ENCODE measurements around the gene LSM5. TPM values are rescaled to one million over a fixed set of nuclear protein-coding genes. Genes with fewer than 3 reads are reported as not detected.
A peak's percentile ranks its signal among the peaks of the same experiment; 100 is the strongest.

The LSM5 gene
- 10 to 100 TPM; 94.4 to 97.1 TPM for total RNA-seq

DNA sequence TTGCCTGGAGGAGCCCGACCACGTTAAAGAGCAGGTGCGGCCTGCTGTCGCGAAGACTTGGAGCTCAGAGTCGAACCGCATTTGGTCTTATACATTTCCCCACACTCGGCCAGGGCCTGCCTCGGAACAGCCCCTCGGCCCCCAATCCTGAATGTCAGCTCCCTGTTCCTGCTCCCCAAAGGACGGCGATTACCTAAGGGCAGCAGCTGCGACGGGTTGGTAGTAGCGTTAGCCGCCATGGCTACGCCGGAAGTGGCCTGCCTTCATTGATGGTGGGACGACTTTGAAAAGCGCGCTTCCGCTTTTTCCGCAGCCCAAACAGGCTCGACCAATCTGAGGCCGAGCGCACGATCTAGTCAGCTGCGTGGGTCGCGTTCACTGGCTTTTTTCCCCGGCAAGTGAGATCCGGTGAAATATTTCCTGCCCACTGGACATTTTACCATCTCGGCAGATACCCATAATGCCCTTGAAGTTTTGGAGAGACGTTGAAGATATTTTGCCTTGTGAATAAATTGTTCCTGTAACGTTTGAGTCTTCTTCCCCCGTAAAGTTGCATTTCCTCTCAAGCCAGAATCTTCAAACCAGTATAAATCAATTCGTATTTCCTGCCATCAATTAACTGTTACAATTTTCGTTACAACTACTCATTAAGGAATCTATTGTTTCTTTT lies at the start of gene LSM5:
TSS of gene LSM5 (minus strand) at position 254 of the 670 bp plus-strand sequence. CDS start at position 239, 15 bp downstream.
- peak within 1 kb of the TSS; percentile 77 for H3K4me3 Mint-ChIP-seq
- H3K9me3 Mint-ChIP-seq (ENCODE audit: insufficient read depth) = no peaks in the 10 kb centered on the region
- DNase-seq = peak; percentile 94
- peaks cover 31% of the 10 kb centered on the region for H3K36me3 Mint-ChIP-seq (ENCODE audit: low read depth)
- H3K27ac Mint-ChIP-seq = peak within 1 kb of the TSS; percentile 90
- CTCF ChIA-PET = interaction anchor here (0.7 to 1.8 kb wide), 8 partner anchors 10 to 618 kb away, joined by 3 to 12 read pairs (median 6); partner anchors contain the start of gene RP9
- H3K4me1 Mint-ChIP-seq (ENCODE audit: low read depth) = peaks cover 36% of the 10 kb centered on the region
- ATAC-seq = peak; percentile 81
- POLR2A ChIA-PET = interaction anchor here (1.4 kb wide), 1 partner anchor 98 kb away, joined by 3 read pairs; no protein-coding TSS in a partner anchor
- H3K27me3 Mint-ChIP-seq (ENCODE audit: low read depth) = no peaks in the 10 kb centered on the region

- Mint-ChIP-seq H3K27me3 (ENCODE audit: low read depth) (no peaks in the 10 kb centered on the region), H3K27ac (no peak overlapping the region), H3K4me3 (no peak overlapping the region), H3K9me3 (ENCODE audit: insufficient read depth) (no peaks in the 10 kb centered on the region), H3K36me3 (ENCODE audit: low read depth) (peaks cover 33% of the 10 kb centered on the region), H3K4me1 (ENCODE audit: low read depth) (peaks cover 7% of the 10 kb centered on the region)
- ChIA-PET POLR2A (no interaction called here), CTCF (no interaction called here)
- no peak for ATAC-seq
- no peak for DNase-seq
Measured at GRCh38 chr7:32539366-32539765, 49.2 kb upstream of the LSM5 start.

GRCh38 chr7:32537760-32538159 lies 47.6 kb upstream of the LSM5 start:
- Mint-ChIP-seq H3K9me3 (ENCODE audit: insufficient read depth) (no peaks in the 10 kb centered on the region), H3K4me3 (no peak overlapping the region), H3K27ac (no peak overlapping the region), H3K36me3 (ENCODE audit: low read depth) (peaks cover 23% of the 10 kb centered on the region), H3K27me3 (ENCODE audit: low read depth) (no peaks in the 10 kb centered on the region), H3K4me1 (ENCODE audit: low read depth) (peaks cover 17% of the 10 kb centered on the region)
- ChIA-PET POLR2A (interaction anchor here (1.5 kb wide), 1 partner anchor 42 kb away, joined by 4 read pairs; the partner anchor contains the start of gene AVL9), CTCF (interaction anchor here (0.9 kb wide), 1 partner anchor 47 kb away, joined by 3 read pairs; no protein-coding TSS in a partner anchor)
- DNase-seq = no peak
- ATAC-seq = no peak

GRCh38 chr7:32536585-32536984 lies 46.4 kb upstream of the LSM5 start:
- Mint-ChIP-seq H3K9me3 (ENCODE audit: insufficient read depth) (no peaks in the 10 kb centered on the region), H3K27me3 (ENCODE audit: low read depth) (no peaks in the 10 kb centered on the region), H3K4me3 (no peak overlapping the region), H3K36me3 (ENCODE audit: low read depth) (peaks cover 28% of the 10 kb centered on the region), H3K27ac (no peak overlapping the region), H3K4me1 (ENCODE audit: low read depth) (peaks cover 17% of the 10 kb centered on the region)
- POLR2A ChIA-PET = interaction anchor here (1.5 kb wide), 1 partner anchor 41 kb away, joined by 4 read pairs; the partner anchor contains the start of gene AVL9
- ATAC-seq = no peak
- DNase-seq = no peak
- CTCF ChIA-PET = no interaction called here

- DNase-seq (no peak), ATAC-seq (no peak)
- ChIA-PET CTCF (no interaction called here), POLR2A (no interaction called here)
- Mint-ChIP-seq H3K27me3 (ENCODE audit: low read depth) (no peaks in the 10 kb centered on the region), H3K36me3 (ENCODE audit: low read depth) (peaks cover 28% of the 10 kb centered on the region), H3K9me3 (ENCODE audit: insufficient read depth) (no peaks in the 10 kb centered on the region), H3K4me3 (no peak overlapping the region), H3K4me1 (ENCODE audit: low read depth) (peaks cover 17% of the 10 kb centered on the region), H3K27ac (no peak overlapping the region)
Measured at GRCh38 chr7:32536016-32536415, 45.8 kb upstream of the LSM5 start.

- ChIA-PET CTCF (no interaction called here), POLR2A (interaction anchor here (1.0 kb wide), 1 partner anchor 40 kb away, joined by 4 read pairs; the partner anchor contains the start of gene AVL9)
- ATAC-seq (no peak), DNase-seq (no peak)
- no peaks in the 10 kb centered on the region for H3K9me3 Mint-ChIP-seq (ENCODE audit: insufficient read depth)
- H3K27ac Mint-ChIP-seq = no peak overlapping the region
- H3K36me3 Mint-ChIP-seq (ENCODE audit: low read depth) = peaks cover 28% of the 10 kb centered on the region
- no peaks in the 10 kb centered on the region for H3K27me3 Mint-ChIP-seq (ENCODE audit: low read depth)
- H3K4me1 Mint-ChIP-seq (ENCODE audit: low read depth) = peaks cover 13% of the 10 kb centered on the region
- H3K4me3 Mint-ChIP-seq = no peak overlapping the region
Measured at GRCh38 chr7:32535162-32535702, 45.1 kb upstream of the LSM5 start.

DNA sequence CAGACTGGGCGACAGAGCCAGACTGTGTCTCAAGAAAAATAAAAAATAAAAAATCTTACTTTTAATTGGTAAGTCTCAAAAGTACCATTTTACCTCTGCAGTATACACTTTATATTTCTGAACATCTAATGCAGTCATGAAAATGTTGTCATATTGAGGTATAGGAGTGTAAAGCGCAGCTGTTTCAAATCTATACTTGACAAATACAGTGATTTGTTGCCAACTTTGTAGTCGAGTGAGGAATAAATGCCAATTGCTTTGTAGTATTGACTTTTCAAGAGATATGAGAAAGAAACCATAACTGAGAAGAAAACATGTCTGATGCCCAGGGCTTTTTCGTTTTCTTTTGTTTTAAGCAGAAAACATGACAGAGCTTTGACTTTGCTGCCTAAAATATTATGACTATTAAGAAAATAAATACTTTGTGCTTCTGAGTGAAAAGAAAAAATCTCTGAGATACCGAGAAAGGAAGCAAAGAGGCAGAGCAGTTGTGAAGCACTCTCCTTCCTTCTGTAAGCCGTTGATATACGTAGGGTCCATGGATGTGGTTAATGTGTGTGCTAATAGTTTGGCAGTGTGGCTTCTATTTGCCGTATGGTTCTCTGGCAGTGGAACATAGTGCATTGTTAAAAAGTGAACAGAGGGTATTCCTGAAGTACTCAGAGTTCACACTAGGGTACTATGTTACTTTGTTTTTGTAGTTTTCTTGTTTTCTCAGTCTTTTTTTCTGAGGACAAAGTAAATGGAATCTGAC lies 43.3 kb upstream of the LSM5 start:
- peaks cover 9% of the 10 kb centered on the region for H3K4me1 Mint-ChIP-seq (ENCODE audit: low read depth)
- no peak overlapping the region for H3K27ac Mint-ChIP-seq
- ChIA-PET CTCF (no interaction called here), POLR2A (interaction anchor here (3.0 kb wide), 1 partner anchor 37 kb away, joined by 7 read pairs; the partner anchor contains the start of gene AVL9)
- no peak for DNase-seq
- peaks cover 19% of the 10 kb centered on the region for H3K36me3 Mint-ChIP-seq (ENCODE audit: low read depth)
- ATAC-seq = no peak
- no peaks in the 10 kb centered on the region for H3K27me3 Mint-ChIP-seq (ENCODE audit: low read depth)
- H3K4me3 Mint-ChIP-seq = no peak overlapping the region
- H3K9me3 Mint-ChIP-seq (ENCODE audit: insufficient read depth) = no peaks in the 10 kb centered on the region

GRCh38 chr7:32532716-32533115 lies 42.5 kb upstream of the LSM5 start:
- DNase-seq = no peak
- peaks cover 19% of the 10 kb centered on the region for H3K36me3 Mint-ChIP-seq (ENCODE audit: low read depth)
- H3K4me1 Mint-ChIP-seq (ENCODE audit: low read depth) = peaks cover 9% of the 10 kb centered on the region
- H3K9me3 Mint-ChIP-seq (ENCODE audit: insufficient read depth) = no peaks in the 10 kb centered on the region
- ATAC-seq = no peak
- H3K27me3 Mint-ChIP-seq (ENCODE audit: low read depth) = no peaks in the 10 kb centered on the region
- ChIA-PET POLR2A (interaction anchor here (3.0 kb wide), 1 partner anchor 37 kb away, joined by 7 read pairs; the partner anchor contains the start of gene AVL9), CTCF (no interaction called here)
- no peak overlapping the region for H3K4me3 Mint-ChIP-seq
- H3K27ac Mint-ChIP-seq = no peak overlapping the region

DNA sequence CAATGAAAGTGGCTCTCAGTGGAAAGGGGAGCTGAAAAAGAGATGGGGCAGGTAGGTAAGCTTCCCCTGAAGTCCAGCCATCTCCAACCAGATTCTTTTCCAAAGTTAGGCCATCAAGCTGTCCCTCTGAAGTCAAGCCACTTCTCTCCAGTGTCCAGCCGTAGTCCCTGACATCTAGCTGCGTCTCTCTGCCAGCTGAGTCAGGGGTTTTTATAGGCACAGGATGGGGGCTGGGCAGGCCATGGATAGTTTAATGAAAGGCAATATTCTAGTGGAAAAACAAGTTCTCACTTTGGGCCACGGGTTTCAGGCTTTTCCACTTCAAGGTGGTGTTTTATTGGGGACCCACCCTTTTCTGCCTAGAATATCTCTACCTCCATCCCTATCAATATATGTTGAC lies 41.9 kb upstream of the LSM5 start:
- POLR2A ChIA-PET = interaction anchor here (3.0 kb wide), 1 partner anchor 36 kb away, joined by 7 read pairs; the partner anchor contains the start of gene AVL9
- no peaks in the 10 kb centered on the region for H3K9me3 Mint-ChIP-seq (ENCODE audit: insufficient read depth)
- CTCF ChIA-PET = no interaction called here
- H3K4me1 Mint-ChIP-seq (ENCODE audit: low read depth) = peaks cover 9% of the 10 kb centered on the region
- no peaks in the 10 kb centered on the region for H3K27me3 Mint-ChIP-seq (ENCODE audit: low read depth)
- H3K4me3 Mint-ChIP-seq = no peak overlapping the region
- H3K27ac Mint-ChIP-seq = no peak overlapping the region
- DNase-seq (no peak), ATAC-seq (no peak)
- peaks cover 19% of the 10 kb centered on the region for H3K36me3 Mint-ChIP-seq (ENCODE audit: low read depth)

DNA sequence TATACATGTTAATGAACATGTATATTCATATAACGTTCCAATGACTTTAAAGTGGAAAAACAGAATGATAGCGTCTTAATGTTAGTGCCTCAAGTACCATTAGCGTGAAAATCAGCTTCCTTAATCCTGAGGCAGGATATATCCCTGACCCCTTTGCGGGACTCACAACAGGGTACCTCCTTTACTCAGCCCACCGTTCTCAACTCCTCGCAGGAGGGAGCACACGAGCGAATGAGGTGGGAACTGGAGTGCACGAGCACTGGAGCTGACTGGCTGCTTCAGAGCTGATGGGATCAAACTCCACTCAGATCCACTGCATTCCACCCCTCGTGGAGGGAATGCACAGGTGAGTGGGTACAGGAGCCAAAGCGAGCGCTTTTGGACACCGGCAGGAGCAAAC lies 41.2 kb upstream of the LSM5 start:
- Mint-ChIP-seq H3K4me3 (no peak overlapping the region), H3K27ac (no peak overlapping the region), H3K36me3 (ENCODE audit: low read depth) (peaks cover 16% of the 10 kb centered on the region), H3K9me3 (ENCODE audit: insufficient read depth) (no peaks in the 10 kb centered on the region), H3K4me1 (ENCODE audit: low read depth) (peaks cover 9% of the 10 kb centered on the region), H3K27me3 (ENCODE audit: low read depth) (no peaks in the 10 kb centered on the region)
- no peak for ATAC-seq
- POLR2A ChIA-PET = interaction anchor here (1.0 to 3.0 kb wide), 2 partner anchors 12 to 35 kb away, joined by 3 to 7 read pairs; partner anchors contain the start of gene AVL9
- CTCF ChIA-PET = no interaction called here
- DNase-seq = no peak

GRCh38 chr7:32525839-32526238 lies 35.7 kb upstream of the LSM5 start:
- no peak for ATAC-seq
- CTCF ChIA-PET = no interaction called here
- H3K27ac Mint-ChIP-seq = no peak overlapping the region

DNA sequence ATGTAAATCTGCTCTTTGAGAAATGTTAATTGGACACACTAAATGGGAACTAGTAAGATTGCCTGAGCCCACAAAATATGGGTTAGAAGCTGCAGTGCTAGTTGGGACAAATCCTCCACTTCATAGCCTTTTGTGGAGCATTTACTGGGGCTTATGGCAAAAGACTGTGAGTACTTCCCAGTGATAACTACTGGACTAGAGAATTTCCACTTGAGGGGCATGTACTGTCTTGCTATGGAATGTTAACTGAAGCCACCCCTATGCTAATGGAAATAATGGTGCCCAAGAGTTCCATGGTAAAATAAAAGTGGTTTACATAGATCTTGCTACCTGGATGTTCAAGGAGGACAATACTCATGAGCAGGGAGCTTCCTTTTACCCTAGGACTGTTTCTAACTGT lies 34.5 kb upstream of the LSM5 start:
- ChIA-PET CTCF (no interaction called here), POLR2A (no interaction called here)
- ATAC-seq (no peak), DNase-seq (no peak)
- Mint-ChIP-seq H3K27me3 (ENCODE audit: low read depth) (no peaks in the 10 kb centered on the region), H3K36me3 (ENCODE audit: low read depth) (peaks cover 38% of the 10 kb centered on the region), H3K9me3 (ENCODE audit: insufficient read depth) (peaks cover 26% of the 10 kb centered on the region), H3K4me1 (ENCODE audit: low read depth) (no peaks in the 10 kb centered on the region), H3K4me3 (no peak overlapping the region), H3K27ac (no peak overlapping the region)

More at GRCh38 chr7:32525839-32526238, 35.7 kb upstream of the LSM5 start:
- no peak for DNase-seq
- Mint-ChIP-seq H3K27me3 (ENCODE audit: low read depth) (no peaks in the 10 kb centered on the region), H3K4me3 (no peak overlapping the region), H3K4me1 (ENCODE audit: low read depth) (no peaks in the 10 kb centered on the region), H3K9me3 (ENCODE audit: insufficient read depth) (peaks cover 14% of the 10 kb centered on the region), H3K36me3 (ENCODE audit: low read depth) (peaks cover 26% of the 10 kb centered on the region)
- POLR2A ChIA-PET = no interaction called here
